Tongue (tissue), 1 donor: ENCODE data around the gene PITX3. TPM values are rescaled to one million over a fixed set of nuclear protein-coding genes. Genes with fewer than 3 reads are reported as not detected.

Experiments
- total RNA-seq: library from RNA; depleted of rRNA; stranded (reverse); fragments of >200 nt; gene quantifications from one replicate; pipeline ENCODE4 v1.2.3, GENCODE V29; 2014

The PITX3 gene
- total RNA-seq, 1 donor from 2014 or later = 3.2 TPM

Other genes with a start within 250 kb of the PITX3 start
- 20.0 TPM for gene ARMH3, start 185.3 kb downstream of the PITX3 start, total RNA-seq
- 23.0 TPM for gene HPS6, start 176.2 kb downstream of the PITX3 start, total RNA-seq
- 54.0 TPM for gene LDB1, start 121.1 kb downstream of the PITX3 start, total RNA-seq
- 14.6 TPM for gene PPRC1, start 108.5 kb downstream of the PITX3 start, total RNA-seq
- 51.1 TPM for gene NOLC1, start 89.1 kb downstream of the PITX3 start, total RNA-seq
- gene ELOVL3, start 15.2 kb downstream of the PITX3 start, total RNA-seq = not detected
- 37.4 TPM for gene GBF1, start 4.0 kb upstream of the PITX3 start, total RNA-seq
- 19.8 TPM for gene NFKB2, start 154.2 kb upstream of the PITX3 start, total RNA-seq
- 6.2 TPM for gene PSD, start 177.3 kb upstream of the PITX3 start, total RNA-seq
- 6.3 TPM for gene FBXL15, start 179.3 kb upstream of the PITX3 start, total RNA-seq
- gene CUEDC2, start 191.1 kb upstream of the PITX3 start, total RNA-seq = 54.5 TPM
- not detected for gene C10orf95, start 210.0 kb upstream of the PITX3 start, total RNA-seq